ENCODE results near the gene CPLANE2. TPM values are rescaled to one million over a fixed set of nuclear protein-coding genes. Genes with fewer than 3 reads are reported as not detected.

Gene CPLANE2
- total and polyA plus RNA-seq, 2 of the 4 experiments (the other 2 are of a cell fraction), result 3.2 to 5.8 TPM

- CTCF ChIA-PET, result no interaction called here
- dilution Hi-C loops (cut with HindIII; ENCODE audit: low sequenced_read_pairs, unreplicated experiment), result no loop called here
- intact Hi-C loops (cut with micrococcal nuclease), result no loop called here
Observed at GRCh38 chr1:16286122-16286521, 49.1 kb upstream of the CPLANE2 start.

More at GRCh38 chr1:16286122-16286521, 49.1 kb upstream of the CPLANE2 start:
- H3K23ac ChIP-seq (ENCODE audit: low read depth, low read length), result no peak overlapping the region
- H4K8ac ChIP-seq (ENCODE audit: low read depth in 2 of 2, low read length in 2 of 2), result no peak overlapping the region
- no peak overlapping the region for H2BK120ac ChIP-seq (ENCODE audit: low read depth, low read length)
- no peak overlapping the region for H3K14ac ChIP-seq (replicated peaks; ENCODE audit: low read depth, low read length)
- peaks cover 5% of the 10 kb centered on the region; the same call in 1 of the 2 replicates for H3K9me1 ChIP-seq (ENCODE audit: insufficient read depth, low read length)
- H3K56ac ChIP-seq (ENCODE audit: extremely low read depth, insufficient read depth, low read length), result no peak overlapping the region
- H3K27me3 ChIP-seq (ENCODE audit: control insufficient read depth, insufficient read depth, low read length), result no peaks in the 10 kb centered on the region
- no peak for TF ChIP-seq USF2 (IDR thresholded peaks at IDR 0.05; ENCODE audit: low read depth, low read length)
- no peak for TF ChIP-seq SMC3 (IDR thresholded peaks at IDR 0.05; ENCODE audit: low read depth, low read length)
- no peak for TF ChIP-seq CHD1 (IDR thresholded peaks at IDR 0.05; ENCODE audit: low read depth, low read length)
- TF ChIP-seq BHLHE40 (IDR thresholded peaks at IDR 0.05; ENCODE audit: low read depth, low read length), result no peak
- TF ChIP-seq RAD21 (IDR thresholded peaks at IDR 0.05; ENCODE audit: low read length), result no peak
- no peak for TF ChIP-seq CTCF (conservative IDR thresholded peaks at IDR 0.05; ENCODE audit: low read depth, low read length)
- TF ChIP-seq MAZ (IDR thresholded peaks at IDR 0.05; ENCODE audit: borderline replicate concordance, low read depth, low read length), result no peak
- TF ChIP-seq FOS (IDR thresholded peaks at IDR 0.05; ENCODE audit: low read depth, low read length), result no peak
- no peak for TF ChIP-seq POLR2A (IDR thresholded peaks at IDR 0.05; ENCODE audit: low read depth, low read length)
- TF ChIP-seq ELK1 (IDR thresholded peaks at IDR 0.05; ENCODE audit: borderline replicate concordance, low read depth, low read length), result no peak
- no peak overlapping the region for H3K4me2 ChIP-seq (ENCODE audit: low read depth, low read length)
- H2BK5ac ChIP-seq (ENCODE audit: low read depth, low read length, poor library complexity, severe bottlenecking), result no peak overlapping the region
- no peak overlapping the region for H3K9ac ChIP-seq (ENCODE audit: low read depth, low read length)
- no peak overlapping the region for H2AFZ ChIP-seq (replicated peaks; ENCODE audit: low read length, poor library complexity)
- no peaks in the 10 kb centered on the region for H3K4me1 ChIP-seq (ENCODE audit: control insufficient read depth, insufficient read depth, low read length)
- peaks cover 10% of the 10 kb centered on the region for H3K36me3 ChIP-seq (ENCODE audit: control insufficient read depth, insufficient read depth, low read length)
- DNase-seq (no peak), ATAC-seq (ENCODE audit: low read depth) (no peak; the same call in 1 of the 2 replicates)
- BruUV-seq (replicated peaks), result no TSS peak
- H2AK5ac ChIP-seq (ENCODE audit: low read depth, low read length), result no peak overlapping the region
- no peak overlapping the region for H3K4me3 ChIP-seq (ENCODE audit: insufficient read depth, low read depth, low read length)
- H3K4ac ChIP-seq (ENCODE audit: low read depth, low read length), result no peak overlapping the region
- peaks cover 34 to 66% of the 10 kb centered on the region in 2 experiments for H3K79me1 ChIP-seq (ENCODE audit: low read depth in 1 of 2, low read length in 2 of 2)
- H3K9me3 ChIP-seq (ENCODE audit: control insufficient read depth, insufficient read depth, low read length), result no peaks in the 10 kb centered on the region
- H4K5ac ChIP-seq (ENCODE audit: low read depth, low read length), result no peak overlapping the region
- in situ Hi-C loops (cut with MboI; ENCODE audit: low sequenced_read_pairs), result no loop called here
- no peak overlapping the region for H2AK9ac ChIP-seq (replicated peaks; ENCODE audit: low read depth, low read length, poor library complexity)
- no peak overlapping the region for H4K91ac ChIP-seq (ENCODE audit: insufficient read depth, low read depth, low read length)
- WGBS, 2 experiments (ENCODE audit: extremely low coverage in 2 of 2, insufficient read length in 1 of 2), result no CpG with 5 or more reads among the region's 4 CpGs
- POLR2A ChIA-PET (ENCODE audit: unreplicated experiment), result no interaction called here
- no peak overlapping the region for H2BK15ac ChIP-seq (ENCODE audit: low read depth, low read length)
- H2BK20ac ChIP-seq (ENCODE audit: low read depth, low read length), result no peak overlapping the region
- H3K18ac ChIP-seq (ENCODE audit: low read depth, low read length), result no peak overlapping the region
- H4K20me1 ChIP-seq (ENCODE audit: insufficient read depth, low read length), result no peaks in the 10 kb centered on the region
- H3K27ac ChIP-seq (ENCODE audit: insufficient read depth, low read length), result no peak overlapping the region

Data from IMR-90 (cell line).